Ascending aorta (tissue), 2 donors: ENCODE data around the gene INPP5J. TPM values are rescaled to one million over a fixed set of nuclear protein-coding genes. Genes with fewer than 3 reads are reported as not detected.
"Not testable (repeated sequence)": the region's sequence is repeated elsewhere in the genome, so short reads cannot be mapped to it uniquely, and the experiment has no call there.

Experiments used
- DNase-seq, 2 donors: peaks; one replicate each; pipeline ENCODE4 v3.0.0-alpha.2; 2019; ENCODE audit warnings: low spot score in 2 of 2
- H3K27ac ChIP-seq, 2 donors: fragments of 200-600 bp; sonication (generic); one replicate each; pipeline ENCODE4 v1.5.1; 2016 to 2017; ENCODE audit warnings: mild to moderate bottlenecking in 1 of 2
- H3K27me3 ChIP-seq: fragments of 200-600 bp; sonication (generic); one replicate; pipeline ENCODE4 v1.5.1; 2017
- H3K36me3 ChIP-seq, 2 donors: fragments of 200-600 bp; sonication (generic); one replicate each; pipeline ENCODE4 v1.5.1; 2016
- H3K4me1 ChIP-seq, 2 donors: fragments of 200-600 bp; sonication (generic); one replicate each; pipeline ENCODE4 v1.5.1; 2016 to 2017; ENCODE audit warnings: mild to moderate bottlenecking in 1 of 2
- H3K4me3 ChIP-seq, 2 donors: fragments of 200-600 bp; sonication (generic); one replicate each; pipeline ENCODE4 v1.5.1; 2016 to 2017; ENCODE audit warnings: mild to moderate bottlenecking in 1 of 2
- H3K9me3 ChIP-seq, 2 donors: fragments of 200-600 bp; sonication (generic); one replicate each; pipeline ENCODE4 v1.5.1; 2016
- CTCF ChIP-seq, 3 experiments: fragments of 200-600 bp in 2 of 3; fragments of 450-650 bp in 1 of 3; sonication (generic) in 2 of 3; IDR thresholded peaks; one replicate each; pipeline ENCODE4 v1.5.1; 2016 to 2019; ENCODE audit warnings: antibody characterized with exemption in 3 of 3, mild to moderate bottlenecking in 1 of 3, moderate library complexity in 1 of 3
- intact Hi-C: fragments of 100-400 bp; cut with DNase I; formaldehyde crosslinking; loops from one replicate; pipeline ENCODE4 v1.15.1; 2023
- total RNA-seq: library from RNA; depleted of rRNA; stranded (reverse); fragments of >200 nt; gene quantifications from one replicate; pipeline ENCODE4 v1.1.0, GENCODE V29; 2016

The INPP5J gene, protein sequence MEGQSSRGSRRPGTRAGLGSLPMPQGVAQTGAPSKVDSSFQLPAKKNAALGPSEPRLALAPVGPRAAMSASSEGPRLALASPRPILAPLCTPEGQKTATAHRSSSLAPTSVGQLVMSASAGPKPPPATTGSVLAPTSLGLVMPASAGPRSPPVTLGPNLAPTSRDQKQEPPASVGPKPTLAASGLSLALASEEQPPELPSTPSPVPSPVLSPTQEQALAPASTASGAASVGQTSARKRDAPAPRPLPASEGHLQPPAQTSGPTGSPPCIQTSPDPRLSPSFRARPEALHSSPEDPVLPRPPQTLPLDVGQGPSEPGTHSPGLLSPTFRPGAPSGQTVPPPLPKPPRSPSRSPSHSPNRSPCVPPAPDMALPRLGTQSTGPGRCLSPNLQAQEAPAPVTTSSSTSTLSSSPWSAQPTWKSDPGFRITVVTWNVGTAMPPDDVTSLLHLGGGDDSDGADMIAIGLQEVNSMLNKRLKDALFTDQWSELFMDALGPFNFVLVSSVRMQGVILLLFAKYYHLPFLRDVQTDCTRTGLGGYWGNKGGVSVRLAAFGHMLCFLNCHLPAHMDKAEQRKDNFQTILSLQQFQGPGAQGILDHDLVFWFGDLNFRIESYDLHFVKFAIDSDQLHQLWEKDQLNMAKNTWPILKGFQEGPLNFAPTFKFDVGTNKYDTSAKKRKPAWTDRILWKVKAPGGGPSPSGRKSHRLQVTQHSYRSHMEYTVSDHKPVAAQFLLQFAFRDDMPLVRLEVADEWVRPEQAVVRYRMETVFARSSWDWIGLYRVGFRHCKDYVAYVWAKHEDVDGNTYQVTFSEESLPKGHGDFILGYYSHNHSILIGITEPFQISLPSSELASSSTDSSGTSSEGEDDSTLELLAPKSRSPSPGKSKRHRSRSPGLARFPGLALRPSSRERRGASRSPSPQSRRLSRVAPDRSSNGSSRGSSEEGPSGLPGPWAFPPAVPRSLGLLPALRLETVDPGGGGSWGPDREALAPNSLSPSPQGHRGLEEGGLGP
- 1.3 TPM for total RNA-seq

DNA sequence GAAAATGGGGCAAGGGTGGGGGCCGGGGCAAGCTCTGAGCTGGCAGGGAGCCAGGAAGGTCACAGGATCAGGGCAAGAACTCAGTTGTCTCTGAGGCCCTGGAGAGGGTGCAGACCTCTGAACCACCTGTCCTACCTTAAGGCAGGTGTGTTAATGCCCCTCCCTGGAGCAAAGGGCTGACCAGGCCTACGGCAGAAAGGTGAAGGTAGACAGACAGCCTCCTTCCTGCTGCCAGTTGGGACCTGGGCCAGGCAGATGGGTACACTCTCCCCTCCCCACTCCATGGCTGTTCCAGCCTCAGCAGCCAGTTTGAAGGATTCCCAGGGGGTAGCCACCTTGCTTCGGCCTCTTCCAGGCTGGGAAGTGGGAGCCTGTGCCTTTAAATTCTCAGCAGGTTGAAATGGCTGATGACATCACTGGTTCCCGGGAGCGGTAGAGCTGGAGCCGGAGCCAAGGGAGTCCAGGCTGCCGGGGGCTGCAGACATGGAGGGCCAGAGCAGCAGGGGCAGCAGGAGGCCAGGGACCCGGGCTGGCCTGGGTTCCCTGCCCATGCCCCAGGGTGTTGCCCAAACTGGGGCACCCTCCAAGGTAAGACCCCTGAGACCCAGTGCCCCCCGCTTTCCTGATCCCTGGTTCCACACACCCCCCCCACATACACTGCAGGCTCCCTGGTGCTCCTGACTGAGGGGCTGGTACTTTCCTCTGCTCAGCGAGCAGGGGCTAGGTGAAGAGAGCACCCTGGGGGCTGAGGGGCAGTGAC lies at the start of gene INPP5J:
TSS of gene INPP5J (plus strand) at position 435 of the 760 bp plus-strand sequence. CDS start at position 484, 49 bp downstream.
- Histone ChIP-seq H3K27me3 (no peaks in the 10 kb centered on the region), H3K4me1 (peaks cover 0 to 7% of the 10 kb centered on the region in 2 donors), H3K36me3 (no peaks in the 10 kb centered on the region), H3K9me3 (no peaks in the 10 kb centered on the region), H3K27ac (peak within 1 kb of the TSS; percentile 6 to 65), H3K4me3 (peak within 1 kb of the TSS; percentile 47 to 59)
- intact Hi-C loops, result no loop called here
- TF ChIP-seq CTCF (IDR thresholded peaks at IDR 0.05), result no peak
- DNase-seq, result no peak

GRCh38 chr22:31073125-31073524 lies 49.6 kb upstream of the INPP5J start:
- H3K36me3 ChIP-seq, H3K4me1 ChIP-seq, H3K27ac ChIP-seq, intact Hi-C loops, H3K9me3 ChIP-seq, H3K27me3 ChIP-seq, H3K4me3 ChIP-seq, DNase-seq: not testable (repeated sequence)

DNA sequence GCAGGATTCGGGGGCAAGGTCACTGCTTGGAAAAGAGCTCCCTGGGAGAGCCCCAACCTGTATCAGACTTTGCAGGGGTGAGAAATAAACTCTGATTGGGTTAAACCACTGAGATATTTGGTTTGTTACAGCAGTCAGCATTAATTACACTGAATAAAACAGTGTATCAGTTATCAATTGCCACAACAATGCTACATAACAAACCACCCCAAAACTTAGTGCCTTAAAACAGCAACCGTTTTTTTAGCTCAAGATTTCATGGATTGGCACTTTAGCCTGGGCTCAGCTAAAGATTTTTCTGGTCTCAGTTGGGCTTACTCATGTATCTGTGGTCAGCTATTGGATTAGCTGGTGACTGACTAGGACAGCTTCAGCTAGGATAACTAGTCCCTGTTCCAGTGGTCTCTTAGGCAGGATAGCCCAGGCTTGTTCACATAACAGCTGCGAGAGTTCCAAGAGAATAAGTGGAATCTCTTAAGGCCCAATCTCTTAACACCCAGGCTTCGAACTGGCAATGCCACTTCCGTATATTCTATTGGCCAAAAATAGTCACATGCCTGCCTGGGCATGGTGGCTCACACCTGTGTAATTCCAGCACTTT lies 49.1 kb upstream of the INPP5J start:
- H3K27me3 ChIP-seq, DNase-seq, H3K36me3 ChIP-seq, H3K9me3 ChIP-seq, H3K4me3 ChIP-seq, intact Hi-C loops, H3K4me1 ChIP-seq: not testable (repeated sequence)
- H3K27ac ChIP-seq, result peak overlapping the region in 1 of 2 donors; percentile 14

- Histone ChIP-seq H3K36me3 (no peaks in the 10 kb centered on the region), H3K4me3 (no peak overlapping the region), H3K27ac (peak overlapping the region; percentile 85), H3K27me3 (no peaks in the 10 kb centered on the region), H3K9me3 (no peaks in the 10 kb centered on the region), H3K4me1 (peaks cover 4 to 8% of the 10 kb centered on the region in 2 donors)
- peak; percentile 73 to 96 for DNase-seq
- intact Hi-C loops, result no loop called here
- TF ChIP-seq CTCF (IDR thresholded peaks at IDR 0.05), result no peak
Measured at GRCh38 chr22:31075961-31076360, 46.8 kb upstream of the INPP5J start.

GRCh38 chr22:31077681-31078080 lies 45.1 kb upstream of the INPP5J start:
- no peaks in the 10 kb centered on the region for H3K27me3 ChIP-seq
- peaks cover 4 to 8% of the 10 kb centered on the region in 2 donors for H3K4me1 ChIP-seq
- no peaks in the 10 kb centered on the region for H3K9me3 ChIP-seq
- H3K4me3 ChIP-seq, result no peak overlapping the region
- no peak for TF ChIP-seq CTCF (IDR thresholded peaks at IDR 0.05)
- intact Hi-C loops, result no loop called here
- peak overlapping the region; percentile 38 to 57 for H3K27ac ChIP-seq
- no peak for DNase-seq
- H3K36me3 ChIP-seq, result no peaks in the 10 kb centered on the region

GRCh38 chr22:31078389-31078788 lies 44.4 kb upstream of the INPP5J start:
- peak in 1 of 2 donors; percentile 65 for DNase-seq
- H3K36me3 ChIP-seq, H3K4me3 ChIP-seq, H3K27me3 ChIP-seq, intact Hi-C loops, H3K9me3 ChIP-seq: not testable (repeated sequence)
- Histone ChIP-seq H3K4me1 (peaks cover 5 to 13% of the 10 kb centered on the region in 2 donors), H3K27ac (peak overlapping the region; percentile 38 to 57)
